Activated CD4-positive, alpha-beta T cell treated with anti-CD3 and anti-CD28 coated beads for 24 hours (primary cell): Measurements from ENCODE around the gene RASIP1.
"Not testable (repeated sequence)": the region's sequence is repeated elsewhere in the genome, so short reads cannot be mapped to it uniquely, and the experiment has no call there.

Experiments used
- DNase-seq, 2 donors: peaks; one replicate each; pipeline ENCODE4 v3.0.0-alpha.2; 2020; ENCODE audit warnings: low read depth in 2 of 2

Gene RASIP1

DNA sequence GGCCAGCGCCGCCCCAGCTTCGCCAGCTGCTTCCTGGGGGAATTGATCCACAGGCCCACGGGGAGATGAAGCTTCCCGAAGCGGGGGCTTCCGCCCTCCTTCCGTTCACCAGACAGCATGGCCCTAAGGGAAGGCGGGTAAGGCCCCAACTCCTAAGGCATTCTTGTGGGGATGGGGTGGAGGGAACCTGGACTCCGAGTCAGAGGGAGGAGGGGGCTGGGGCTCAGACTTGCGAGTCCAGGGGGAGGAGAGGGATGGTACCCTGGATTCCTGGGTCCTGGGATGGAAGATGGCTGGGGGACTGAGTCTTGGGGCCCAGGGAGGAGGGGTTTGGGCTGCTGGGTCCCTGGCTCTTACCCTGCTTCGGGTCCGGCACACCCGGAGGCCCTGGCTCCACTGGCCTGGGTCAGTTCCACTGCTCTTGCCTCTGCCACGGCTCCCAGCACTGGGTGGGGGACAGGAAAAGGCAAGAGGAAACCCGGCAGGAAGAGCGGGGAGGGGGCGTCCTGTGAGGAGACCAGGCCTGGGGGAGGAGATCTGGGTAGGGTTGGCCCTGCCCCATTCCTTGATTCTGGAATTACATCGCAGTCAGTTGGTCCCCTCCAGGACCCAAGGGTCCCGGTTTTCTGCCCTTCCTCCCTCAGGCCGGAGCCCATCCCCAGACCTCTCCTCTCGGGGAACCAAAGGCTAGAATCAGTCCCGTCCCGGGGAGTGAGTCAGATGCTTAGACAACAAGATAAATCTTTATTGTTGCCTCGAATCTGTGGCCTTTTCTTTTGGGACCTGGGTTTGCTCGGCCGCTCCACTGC lies at the start of gene RASIP1:
Gene RASIP1 (minus strand): TSS at position 447 of the 809 bp plus-strand sequence. CDS start 328 bp downstream, at position 119.
- DNase-seq, result no peak

- DNase-seq, result not testable (repeated sequence)
Observed at GRCh38 chr19:48787331-48787730, 46.9 kb upstream of the RASIP1 start.

GRCh38 chr19:48786422-48786821 lies 46.0 kb upstream of the RASIP1 start:
- not testable (repeated sequence) for DNase-seq

DNA sequence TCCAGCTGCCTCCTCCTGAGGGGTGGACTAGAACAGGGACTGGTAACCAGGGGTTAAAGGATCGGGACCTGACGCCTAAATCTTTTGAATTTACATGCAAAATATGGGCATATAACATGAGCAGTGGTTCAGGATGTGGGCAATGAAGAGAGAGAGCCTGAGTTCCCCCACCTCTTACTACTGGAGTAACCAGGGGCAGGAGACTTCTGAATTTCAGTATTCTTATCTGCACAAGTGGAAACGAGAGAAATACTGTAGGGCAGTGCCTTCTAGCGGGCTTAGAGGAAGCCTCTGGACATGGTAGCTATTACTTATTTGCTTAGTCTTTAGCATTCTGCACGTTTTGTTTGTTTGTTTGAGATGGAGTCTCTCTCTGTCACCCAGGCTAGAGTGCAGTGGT lies 44.1 kb upstream of the RASIP1 start:
- DNase-seq, result no peak

DNA sequence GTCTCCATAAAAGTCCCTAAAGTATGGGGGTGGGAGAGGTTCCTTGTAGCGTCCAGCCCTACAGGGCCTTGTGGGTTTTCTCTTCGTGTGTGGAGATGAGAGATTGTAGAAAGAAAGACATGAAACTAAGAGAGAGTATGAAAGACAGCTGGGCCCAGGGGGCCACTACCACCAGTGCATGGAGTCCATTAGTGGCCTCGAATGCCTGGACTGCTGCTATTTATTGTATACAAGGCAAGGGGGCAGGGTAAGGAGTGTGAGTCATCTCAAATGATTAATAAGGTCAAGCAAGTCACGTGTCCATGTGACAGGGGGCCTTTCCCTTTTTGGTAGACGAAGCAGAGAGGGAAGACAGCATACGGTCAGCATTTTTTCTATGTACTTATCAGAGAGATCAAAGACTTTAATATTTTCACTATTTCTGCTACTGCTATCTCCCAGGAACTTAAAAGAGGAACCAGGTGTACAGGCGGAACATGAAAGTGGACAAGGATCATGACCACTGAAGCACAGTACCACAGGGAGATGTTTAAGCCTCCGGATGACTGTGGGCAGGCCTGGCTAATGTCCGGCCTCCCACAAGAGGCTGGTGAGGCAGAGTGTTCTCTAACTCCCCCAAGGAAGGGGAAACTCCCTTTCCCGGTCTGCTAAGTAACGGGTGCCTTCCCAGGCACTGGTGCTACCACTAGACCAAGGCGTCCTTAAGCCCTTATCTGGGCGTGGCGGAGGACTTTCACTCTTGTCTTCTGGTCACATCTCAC lies 40.4 kb upstream of the RASIP1 start:
- DNase-seq, result no peak

DNA sequence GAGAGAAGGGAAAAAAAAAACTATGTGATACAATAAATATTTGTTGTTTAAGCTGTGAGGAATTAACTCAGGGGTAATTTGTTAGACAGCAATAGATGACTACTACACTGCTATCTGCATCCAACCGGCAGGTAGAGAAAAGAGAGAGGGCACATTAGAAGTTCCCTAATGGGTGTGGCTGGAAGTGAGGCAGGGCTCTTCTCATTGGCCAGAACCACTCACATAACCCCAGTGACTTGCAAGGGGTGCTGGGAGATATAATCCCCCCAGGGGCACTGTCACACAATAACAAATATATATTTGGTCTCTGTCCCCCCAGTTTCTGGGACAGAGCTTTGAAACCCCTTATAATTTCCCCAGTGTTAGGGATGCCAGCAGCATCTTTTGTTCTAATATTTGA lies 39.2 kb upstream of the RASIP1 start:
- DNase-seq, result no peak

GRCh38 chr19:48777720-48778119 lies 37.3 kb upstream of the RASIP1 start:
- no peak for DNase-seq

GRCh38 chr19:48777139-48777538 lies 36.7 kb upstream of the RASIP1 start:
- DNase-seq, result no peak

DNA sequence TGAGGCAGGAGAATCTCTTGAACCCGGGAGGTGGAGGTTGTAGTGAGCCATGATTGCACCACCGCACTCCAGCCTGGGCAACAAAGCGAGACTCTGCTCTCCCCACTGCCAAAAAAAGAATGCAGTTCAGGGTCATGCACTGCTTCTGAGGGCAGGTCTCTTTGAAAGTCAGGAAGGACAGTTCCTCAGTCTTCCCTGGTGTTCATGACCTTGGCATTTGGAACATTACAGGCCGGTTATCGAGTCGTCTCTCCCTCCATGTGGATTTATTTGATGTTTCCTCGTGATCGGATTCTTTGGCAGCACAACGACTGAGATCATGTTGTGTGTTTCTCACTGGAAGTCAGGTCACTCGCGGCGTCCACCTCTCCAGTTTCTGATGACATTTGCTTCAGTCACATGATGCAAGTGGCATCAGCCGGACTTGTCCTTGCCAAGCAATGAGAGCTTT lies 32.1 kb upstream of the RASIP1 start:
- no peak for DNase-seq

- no peak for DNase-seq
Observed at GRCh38 chr19:48770734-48771472, 30.5 kb upstream of the RASIP1 start.

DNA sequence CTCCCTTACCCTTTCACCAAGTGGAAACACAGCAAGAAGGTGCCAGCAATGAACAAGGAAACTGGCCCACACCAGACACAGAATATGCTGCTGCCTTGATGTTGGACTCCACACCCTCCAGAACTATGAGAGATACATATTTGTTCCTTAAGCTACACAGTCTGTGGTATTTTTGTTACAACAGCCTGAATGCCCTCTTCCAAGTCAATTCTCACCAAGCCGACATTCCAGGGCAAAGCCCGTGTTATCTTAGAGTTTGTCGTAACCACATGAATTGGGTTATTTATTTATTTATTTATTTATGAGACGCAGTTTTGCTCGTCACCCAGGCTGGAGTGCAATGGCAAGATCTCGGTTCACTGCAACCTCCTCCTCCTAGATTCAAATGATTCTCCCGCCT lies 29.9 kb upstream of the RASIP1 start:
- DNase-seq, result no peak

DNA sequence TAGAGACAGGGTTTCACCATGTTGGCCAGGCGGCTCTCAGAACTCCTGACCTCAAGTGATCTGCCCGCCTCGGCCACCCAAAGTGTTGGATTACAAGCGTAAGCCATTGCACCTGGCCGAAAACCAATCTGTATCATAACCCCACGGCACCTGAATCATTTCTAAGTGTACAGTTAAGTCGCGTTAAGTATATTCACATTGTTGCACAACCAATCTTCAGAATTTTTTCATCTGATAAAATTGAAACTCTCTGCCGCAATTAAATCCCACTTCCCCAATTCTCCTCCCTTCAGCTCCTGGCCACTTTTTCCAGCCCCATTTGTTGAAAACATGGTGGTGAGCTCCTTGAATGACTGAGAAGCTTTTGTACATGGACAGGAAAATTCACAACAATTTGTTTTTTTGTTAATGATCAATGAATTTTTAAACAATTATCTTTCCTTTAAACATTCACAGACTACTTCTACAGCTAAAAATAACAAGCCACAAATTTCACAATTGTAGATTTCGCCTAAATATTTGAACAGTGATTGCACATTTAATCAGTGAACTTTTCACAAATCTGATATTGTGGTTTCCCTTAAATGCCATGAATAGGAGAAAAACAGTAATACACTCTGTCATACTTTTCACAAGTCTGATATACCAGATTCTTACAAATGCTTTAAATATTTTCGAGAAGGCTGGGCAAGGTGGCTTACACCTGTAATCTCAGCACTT lies 28.7 kb upstream of the RASIP1 start:
- DNase-seq, result no peak

DNA sequence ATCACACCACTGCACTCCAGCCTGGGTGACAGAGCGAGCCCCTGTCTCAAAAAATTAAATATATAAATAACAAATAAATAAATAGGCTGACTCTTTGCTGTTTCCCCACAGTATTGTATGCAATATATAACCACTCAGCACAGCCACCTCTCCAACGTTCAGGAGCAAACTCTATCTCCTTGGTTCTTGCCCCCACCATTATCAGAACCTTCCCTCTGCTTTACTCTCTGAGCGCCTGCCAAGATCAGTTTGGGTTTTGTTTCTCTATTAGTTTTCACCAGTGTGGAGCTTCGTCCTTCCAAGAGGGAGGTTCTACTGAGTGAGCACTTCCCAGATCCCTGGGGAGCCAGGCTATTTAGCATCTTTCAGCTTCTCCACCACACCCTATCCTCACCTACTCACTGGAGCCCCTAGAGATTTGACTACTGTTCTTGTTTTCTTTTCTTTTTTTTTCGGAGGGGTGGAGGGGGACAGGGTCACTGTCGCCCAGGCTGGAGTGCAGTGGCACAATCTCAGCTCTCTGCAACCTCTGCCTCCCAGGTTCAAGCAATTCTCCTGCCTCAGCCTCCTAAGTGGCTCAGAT lies 27.9 kb upstream of the RASIP1 start:
- not testable (repeated sequence) for DNase-seq

DNA sequence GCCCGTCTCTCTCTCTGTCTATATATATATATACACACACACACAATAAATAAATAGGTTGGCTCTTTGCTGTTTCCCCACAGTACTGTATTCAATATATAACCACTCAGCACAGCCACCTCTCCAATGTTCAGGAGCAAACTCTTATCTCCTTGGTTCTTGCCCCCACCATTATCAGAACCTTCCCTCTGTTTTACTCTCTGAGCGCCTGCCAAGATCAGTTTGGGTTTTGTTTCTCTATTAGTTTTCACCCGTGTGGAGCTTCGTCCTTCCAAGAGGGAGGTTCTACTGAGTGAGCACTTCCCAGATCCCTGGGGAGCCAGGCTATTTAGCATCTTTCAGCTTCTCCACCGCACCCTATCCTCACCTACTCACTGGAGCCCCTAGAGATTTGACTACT lies 25.4 kb upstream of the RASIP1 start:
- not testable (repeated sequence) for DNase-seq

GRCh38 chr19:48760504-48761205 lies 20.2 kb upstream of the RASIP1 start:
- DNase-seq, result no peak

DNA sequence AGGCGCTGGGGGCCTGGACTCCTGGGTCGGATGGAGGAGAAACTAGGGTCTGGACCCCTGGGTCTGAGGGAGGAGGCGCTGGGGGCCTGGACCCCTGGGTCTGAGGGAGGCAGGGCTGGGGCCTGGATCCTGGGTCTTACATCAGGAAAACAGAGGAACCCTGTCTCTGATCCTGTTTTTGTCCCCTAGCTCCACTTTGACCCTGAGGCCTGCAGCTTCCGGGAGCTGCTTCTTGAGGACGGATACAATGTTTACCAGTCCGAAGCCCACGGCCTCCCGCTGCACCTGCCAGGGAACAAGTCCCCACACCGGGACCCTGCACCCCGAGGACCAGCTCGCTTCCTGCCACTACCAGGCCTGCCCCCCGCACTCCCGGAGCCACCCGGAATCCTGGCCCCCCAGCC lies 17.3 kb upstream of the RASIP1 start:
- no peak for DNase-seq

GRCh38 chr19:48757089-48757675 lies 16.8 kb upstream of the RASIP1 start:
- no peak for DNase-seq

DNA sequence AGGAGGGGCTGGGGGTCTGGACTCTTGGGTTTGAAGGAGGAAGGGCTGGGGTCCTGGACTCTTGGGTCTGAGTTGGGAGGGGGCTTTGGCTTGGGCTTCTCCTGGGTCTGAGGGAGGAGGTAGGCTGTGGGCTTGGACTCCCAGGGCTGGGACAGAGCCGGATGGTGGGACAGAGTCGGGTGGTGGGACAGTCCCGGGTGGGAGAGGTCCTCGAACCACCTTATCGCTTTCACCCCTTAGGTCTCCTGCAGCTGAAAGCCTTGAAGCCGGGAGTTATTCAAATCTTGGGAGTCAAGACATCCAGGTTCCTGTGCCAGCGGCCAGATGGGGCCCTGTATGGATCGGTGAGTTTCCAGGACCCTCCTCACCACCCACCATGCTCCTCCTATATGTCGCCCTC lies 16.3 kb upstream of the RASIP1 start:
- no peak for DNase-seq

- DNase-seq, result no peak
Observed at GRCh38 chr19:48756212-48756611, 15.8 kb upstream of the RASIP1 start.

- DNase-seq, result no peak
Observed at GRCh38 chr19:48755787-48756186, 15.4 kb upstream of the RASIP1 start.
